ENCODE data around the gene BACH2. TPM values are rescaled to one million over a fixed set of nuclear protein-coding genes. Genes with fewer than 3 reads are reported as not detected.

BACH2 gene
- total and polyA plus RNA-seq, 10 of the 15 experiments (the other 5 are each of a cell fraction or from before 2014, with no cell fraction given): 0.03 to 0.28 (median 0.04) TPM; not detected in 3

- TF ChIP-seq SMC3 (IDR thresholded peaks at IDR 0.05; ENCODE audit: borderline replicate concordance, low read length) (no peak), ZNF207 (IDR thresholded peaks at IDR 0.05; ENCODE audit: borderline replicate concordance) (no peak), BCL11A (IDR thresholded peaks at IDR 0.05; ENCODE audit: low read depth, low read length) (peak; percentile 95), ESRRA (IDR thresholded peaks at IDR 0.05; ENCODE audit: low read length) (no peak), RBBP5 (conservative IDR thresholded peaks at IDR 0.05) (no peak), ATF3 (IDR thresholded peaks at IDR 0.05; ENCODE audit: borderline replicate concordance, extremely low read depth, low read depth, low read length) (no peak), RUNX3 (IDR thresholded peaks at IDR 0.05; ENCODE audit: low read length) (peak; percentile 94), SRF (IDR thresholded peaks at IDR 0.05; ENCODE audit: low read depth in 2 of 2, low read length in 2 of 2) (no peak), SMAD1 (IDR thresholded peaks at IDR 0.05; ENCODE audit: low read depth, partially characterized antibody) (no peak), RAD21 (IDR thresholded peaks at IDR 0.05; ENCODE audit: insufficient read depth, low read depth, low read length) (no peak), JUND (IDR thresholded peaks at IDR 0.05; ENCODE audit: low read depth, low read length) (0 out of 2 replicates have a peak, but pooled peaks have one; percentile 45), LARP7 (IDR thresholded peaks at IDR 0.05) (no peak), CBFB (IDR thresholded peaks at IDR 0.05; ENCODE audit: low read depth) (no peak), DPF2 (IDR thresholded peaks at IDR 0.05) (peak; percentile 80), CUX1 (IDR thresholded peaks at IDR 0.05; ENCODE audit: insufficient replicate concordance, low read depth, low read length) (peak; percentile 53), PML (IDR thresholded peaks at IDR 0.05; ENCODE audit: low read length) (0 out of 2 replicates have a peak, but pooled peaks have one; percentile 46), ZBED1 (IDR thresholded peaks at IDR 0.05; ENCODE audit: borderline replicate concordance) (peak; percentile 68; the same call in 1 of the 2 replicates)
- TF ChIP-seq, protein P1, sequence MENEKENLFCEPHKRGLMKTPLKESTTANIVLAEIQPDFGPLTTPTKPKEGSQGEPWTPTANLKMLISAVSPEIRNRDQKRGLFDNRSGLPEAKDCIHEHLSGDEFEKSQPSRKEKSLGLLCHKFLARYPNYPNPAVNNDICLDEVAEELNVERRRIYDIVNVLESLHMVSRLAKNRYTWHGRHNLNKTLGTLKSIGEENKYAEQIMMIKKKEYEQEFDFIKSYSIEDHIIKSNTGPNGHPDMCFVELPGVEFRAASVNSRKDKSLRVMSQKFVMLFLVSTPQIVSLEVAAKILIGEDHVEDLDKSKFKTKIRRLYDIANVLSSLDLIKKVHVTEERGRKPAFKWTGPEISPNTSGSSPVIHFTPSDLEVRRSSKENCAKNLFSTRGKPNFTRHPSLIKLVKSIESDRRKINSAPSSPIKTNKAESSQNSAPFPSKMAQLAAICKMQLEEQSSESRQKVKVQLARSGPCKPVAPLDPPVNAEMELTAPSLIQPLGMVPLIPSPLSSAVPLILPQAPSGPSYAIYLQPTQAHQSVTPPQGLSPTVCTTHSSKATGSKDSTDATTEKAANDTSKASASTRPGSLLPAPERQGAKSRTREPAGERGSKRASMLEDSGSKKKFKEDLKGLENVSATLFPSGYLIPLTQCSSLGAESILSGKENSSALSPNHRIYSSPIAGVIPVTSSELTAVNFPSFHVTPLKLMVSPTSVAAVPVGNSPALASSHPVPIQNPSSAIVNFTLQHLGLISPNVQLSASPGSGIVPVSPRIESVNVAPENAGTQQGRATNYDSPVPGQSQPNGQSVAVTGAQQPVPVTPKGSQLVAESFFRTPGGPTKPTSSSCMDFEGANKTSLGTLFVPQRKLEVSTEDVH (IDR thresholded peaks at IDR 0.05; ENCODE audit: low read depth, partially characterized antibody): no peak
- TF ChIP-seq, protein P2, sequence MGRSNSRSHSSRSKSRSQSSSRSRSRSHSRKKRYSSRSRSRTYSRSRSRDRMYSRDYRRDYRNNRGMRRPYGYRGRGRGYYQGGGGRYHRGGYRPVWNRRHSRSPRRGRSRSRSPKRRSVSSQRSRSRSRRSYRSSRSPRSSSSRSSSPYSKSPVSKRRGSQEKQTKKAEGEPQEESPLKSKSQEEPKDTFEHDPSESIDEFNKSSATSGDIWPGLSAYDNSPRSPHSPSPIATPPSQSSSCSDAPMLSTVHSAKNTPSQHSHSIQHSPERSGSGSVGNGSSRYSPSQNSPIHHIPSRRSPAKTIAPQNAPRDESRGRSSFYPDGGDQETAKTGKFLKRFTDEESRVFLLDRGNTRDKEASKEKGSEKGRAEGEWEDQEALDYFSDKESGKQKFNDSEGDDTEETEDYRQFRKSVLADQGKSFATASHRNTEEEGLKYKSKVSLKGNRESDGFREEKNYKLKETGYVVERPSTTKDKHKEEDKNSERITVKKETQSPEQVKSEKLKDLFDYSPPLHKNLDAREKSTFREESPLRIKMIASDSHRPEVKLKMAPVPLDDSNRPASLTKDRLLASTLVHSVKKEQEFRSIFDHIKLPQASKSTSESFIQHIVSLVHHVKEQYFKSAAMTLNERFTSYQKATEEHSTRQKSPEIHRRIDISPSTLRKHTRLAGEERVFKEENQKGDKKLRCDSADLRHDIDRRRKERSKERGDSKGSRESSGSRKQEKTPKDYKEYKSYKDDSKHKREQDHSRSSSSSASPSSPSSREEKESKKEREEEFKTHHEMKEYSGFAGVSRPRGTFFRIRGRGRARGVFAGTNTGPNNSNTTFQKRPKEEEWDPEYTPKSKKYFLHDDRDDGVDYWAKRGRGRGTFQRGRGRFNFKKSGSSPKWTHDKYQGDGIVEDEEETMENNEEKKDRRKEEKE (IDR thresholded peaks at IDR 0.05): no peak
Measured at GRCh38 chr6:90103056-90103800, 193.4 kb downstream of the BACH2 start (continued).
